SU-DHL-6 (cell line): ENCODE results near the gene UTP3.

Experiments
- CTCF ChIP-seq: fragments of 200-600 bp; sonication (generic); IDR thresholded peaks from one replicate; pipeline ENCODE4 v1.5.1; 2017; ENCODE audit warnings: antibody characterized with exemption, mild to moderate bottlenecking, low read length, moderate library complexity; ENCODE audit not compliant: insufficient read depth, poor library complexity, severe bottlenecking
- EZH2phosphoT487 ChIP-seq: fragments of 200-600 bp; sonication (generic), shearing (Covaris generic); conservative IDR thresholded peaks from 2 replicates; pipeline ENCODE4 v1.6.1; 2018; ENCODE audit warnings: mild to moderate bottlenecking, antibody characterized with exemption, low read length, moderate library complexity, mixed read lengths

- TF ChIP-seq CTCF (no peak), EZH2phosphoT487 (no peak)
Measured at GRCh38 chr4:70674731-70675130, 13.6 kb upstream of the UTP3 start.
